K562 (cell line): ENCODE measurements around the gene GRIK2.

Experiments used
- BRCA1 ChIP-seq, 2 experiments: fragments of 450-650 bp in 1 of 2; sonication (generic) in 1 of 2; formaldehyde crosslinking in 1 of 2; IDR thresholded peaks; 2 replicates each; pipeline versions ENCODE4 v1.5.0 to v1.6.1; 2017 to 2020; ENCODE audit warnings: mild to moderate bottlenecking in 1 of 2, missing genetic modification reagents in 1 of 2
- HEY1 ChIP-seq: fragments of 250-450 bp; sonication (Bioruptor Pico); IDR thresholded peaks from 2 replicates; pipeline ENCODE4 v1.5.0; 2020; ENCODE audit warnings: mild to moderate bottlenecking, moderate library complexity, borderline replicate concordance
- HOMEZ ChIP-seq: fragments of 250-450 bp; sonication (Bioruptor Pico); IDR thresholded peaks from 2 replicates; pipeline ENCODE4 v1.4.0; 2020; ENCODE audit warnings: mild to moderate bottlenecking, moderate library complexity
- JUNB ChIP-seq: fragments of 450-650 bp; formaldehyde crosslinking; conservative IDR thresholded peaks from 2 replicates; pipeline ENCODE4 v1.4.0; 2020; ENCODE audit warnings: mild to moderate bottlenecking
- NEUROD1 ChIP-seq: fragments of 150-350 bp; IDR thresholded peaks from 2 replicates; pipeline ENCODE4 v1.6.1; 2014; ENCODE audit warnings: borderline replicate concordance, low read length, low read depth; ENCODE audit not compliant: partially characterized antibody
- ZMIZ1 ChIP-seq, 2 experiments: fragments of 150-350 bp in 1 of 2; IDR thresholded peaks; 2 replicates each; pipeline ENCODE4 v1.6.1; 2012 to 2016; ENCODE audit warnings: low read depth in 2 of 2, low read length in 2 of 2, mild to moderate bottlenecking in 1 of 2, moderate library complexity in 1 of 2
- ZNF436 ChIP-seq: fragments of 250-450, 450-650 bp; sonication (Bioruptor Pico); formaldehyde crosslinking; IDR thresholded peaks from 2 replicates; pipeline ENCODE4 v1.7.0; 2020; ENCODE audit warnings: mild to moderate bottlenecking
- ZNF785 ChIP-seq: fragments of 250-450 bp; sonication (Bioruptor Pico); IDR thresholded peaks from 2 replicates; pipeline ENCODE4 v1.4.0; 2020; ENCODE audit warnings: mild to moderate bottlenecking
- TF ChIP-seq, protein P1 (sequence below), 3 experiments: IDR thresholded peaks in 2 of 3; conservative IDR thresholded peaks in 1 of 3; 2 replicates each; pipeline ENCODE4 v1.5.1; 2011 to 2012; ENCODE audit warnings: low read length in 3 of 3, mild to moderate bottlenecking in 3 of 3, control low read depth in 2 of 3, improper control_type of control experiment in 1 of 3, inconsistent platforms in 1 of 3, low read depth in 1 of 3, mixed read lengths in 1 of 3, moderate library complexity in 1 of 3; ENCODE audit not compliant: insufficient read depth in 2 of 3
- TF ChIP-seq, protein P2 (sequence below): fragments of 450-650 bp; conservative IDR thresholded peaks from 2 replicates; pipeline ENCODE4 v1.6.1; 2016; ENCODE audit warnings: missing genetic modification characterization, low read depth, mild to moderate bottlenecking, missing compliant biosample characterization, moderate library complexity

- TF ChIP-seq ZNF436: no peak
- TF ChIP-seq ZMIZ1 (IDR thresholded peaks at IDR 0.05; ENCODE audit: low read depth in 2 of 2, low read length in 2 of 2): no peak
- TF ChIP-seq HEY1: no peak
- no peak for TF ChIP-seq NEUROD1
- TF ChIP-seq, protein P1, sequence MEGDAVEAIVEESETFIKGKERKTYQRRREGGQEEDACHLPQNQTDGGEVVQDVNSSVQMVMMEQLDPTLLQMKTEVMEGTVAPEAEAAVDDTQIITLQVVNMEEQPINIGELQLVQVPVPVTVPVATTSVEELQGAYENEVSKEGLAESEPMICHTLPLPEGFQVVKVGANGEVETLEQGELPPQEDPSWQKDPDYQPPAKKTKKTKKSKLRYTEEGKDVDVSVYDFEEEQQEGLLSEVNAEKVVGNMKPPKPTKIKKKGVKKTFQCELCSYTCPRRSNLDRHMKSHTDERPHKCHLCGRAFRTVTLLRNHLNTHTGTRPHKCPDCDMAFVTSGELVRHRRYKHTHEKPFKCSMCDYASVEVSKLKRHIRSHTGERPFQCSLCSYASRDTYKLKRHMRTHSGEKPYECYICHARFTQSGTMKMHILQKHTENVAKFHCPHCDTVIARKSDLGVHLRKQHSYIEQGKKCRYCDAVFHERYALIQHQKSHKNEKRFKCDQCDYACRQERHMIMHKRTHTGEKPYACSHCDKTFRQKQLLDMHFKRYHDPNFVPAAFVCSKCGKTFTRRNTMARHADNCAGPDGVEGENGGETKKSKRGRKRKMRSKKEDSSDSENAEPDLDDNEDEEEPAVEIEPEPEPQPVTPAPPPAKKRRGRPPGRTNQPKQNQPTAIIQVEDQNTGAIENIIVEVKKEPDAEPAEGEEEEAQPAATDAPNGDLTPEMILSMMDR (IDR thresholded peaks at IDR 0.05 in 2 of 3, conservative IDR thresholded peaks at IDR 0.05 in 1 of 3; ENCODE audit: insufficient read depth in 2 of 3, low read depth in 1 of 3, low read length in 3 of 3): no peak
- TF ChIP-seq HOMEZ: no peak
- no peak for TF ChIP-seq BRCA1 (IDR thresholded peaks at IDR 0.05)
- no peak for TF ChIP-seq BRCA1 (CRISPR knock-in tag; IDR thresholded peaks at IDR 0.05)
- TF ChIP-seq, protein P2, sequence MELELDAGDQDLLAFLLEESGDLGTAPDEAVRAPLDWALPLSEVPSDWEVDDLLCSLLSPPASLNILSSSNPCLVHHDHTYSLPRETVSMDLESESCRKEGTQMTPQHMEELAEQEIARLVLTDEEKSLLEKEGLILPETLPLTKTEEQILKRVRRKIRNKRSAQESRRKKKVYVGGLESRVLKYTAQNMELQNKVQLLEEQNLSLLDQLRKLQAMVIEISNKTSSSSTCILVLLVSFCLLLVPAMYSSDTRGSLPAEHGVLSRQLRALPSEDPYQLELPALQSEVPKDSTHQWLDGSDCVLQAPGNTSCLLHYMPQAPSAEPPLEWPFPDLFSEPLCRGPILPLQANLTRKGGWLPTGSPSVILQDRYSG (tag): no peak
- TF ChIP-seq JUNB (CRISPR knock-in tag): no peak
- no peak for TF ChIP-seq ZNF785 (CRISPR knock-in tag)
Observed at GRCh38 chr6:102022803-102023202, 629.3 kb downstream of the GRIK2 start.
